SIG-M5 treated with dmso at 0.1 percent for 504 hours (cell line): Measurements from ENCODE around the gene STIM1.
A peak's percentile ranks its signal among the peaks of the same experiment; 100 is the strongest.

Experiments
- DNase-seq: peaks from one replicate; lab custom pipeline; 2025; ENCODE audit not compliant: unreplicated experiment; lab: John Stamatoyannopoulos, UW

STIM1 gene

DNA sequence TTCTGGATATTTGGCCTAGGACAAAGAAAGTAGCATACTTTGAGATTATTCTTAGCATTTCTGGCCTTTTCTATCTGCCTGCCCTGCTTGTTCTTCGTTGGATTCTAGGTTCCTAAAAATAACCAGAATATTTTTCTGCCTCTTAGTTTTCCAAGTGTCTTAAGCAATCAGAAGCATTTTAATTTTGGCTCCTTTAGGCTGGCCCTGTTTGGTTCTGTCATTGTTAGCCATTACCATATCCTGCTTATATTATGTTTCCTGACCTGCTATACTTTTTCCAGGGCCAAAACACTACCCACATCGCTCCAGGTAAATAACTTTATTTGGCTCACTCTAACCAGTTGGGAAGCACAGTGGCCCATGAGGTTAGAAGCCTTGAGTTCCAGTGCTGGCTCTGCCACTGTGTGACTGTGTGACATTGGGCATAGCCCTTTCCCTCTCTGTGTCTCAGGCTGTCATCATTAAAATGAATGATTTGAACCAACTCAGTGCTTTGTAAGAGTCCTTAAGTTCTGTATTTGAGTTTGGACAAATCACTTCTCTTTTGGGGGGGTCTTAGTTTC, 91.1 kb downstream of the STIM1 start:
- DNase-seq: no peak

DNA sequence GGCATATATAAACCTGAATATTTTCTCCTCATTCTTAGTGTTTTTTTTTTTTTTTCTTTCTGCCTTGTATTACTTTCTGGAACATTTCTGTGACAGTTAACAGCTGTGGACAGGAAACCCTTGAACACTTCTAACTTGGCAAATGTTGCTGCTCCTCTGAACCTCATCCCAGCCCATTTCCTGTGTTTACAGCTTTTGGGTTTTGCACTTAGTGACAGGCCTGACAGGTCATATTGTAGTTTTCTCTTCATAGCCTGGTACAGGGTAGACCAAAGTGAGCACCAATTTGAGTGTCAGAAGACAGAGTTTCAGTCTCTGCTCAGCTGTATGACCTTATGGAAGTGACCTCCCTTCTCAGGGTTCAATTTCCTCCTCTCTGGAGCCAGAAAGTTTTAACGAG, 91.6 kb downstream of the STIM1 start:
- DNase-seq: no peak

DNA sequence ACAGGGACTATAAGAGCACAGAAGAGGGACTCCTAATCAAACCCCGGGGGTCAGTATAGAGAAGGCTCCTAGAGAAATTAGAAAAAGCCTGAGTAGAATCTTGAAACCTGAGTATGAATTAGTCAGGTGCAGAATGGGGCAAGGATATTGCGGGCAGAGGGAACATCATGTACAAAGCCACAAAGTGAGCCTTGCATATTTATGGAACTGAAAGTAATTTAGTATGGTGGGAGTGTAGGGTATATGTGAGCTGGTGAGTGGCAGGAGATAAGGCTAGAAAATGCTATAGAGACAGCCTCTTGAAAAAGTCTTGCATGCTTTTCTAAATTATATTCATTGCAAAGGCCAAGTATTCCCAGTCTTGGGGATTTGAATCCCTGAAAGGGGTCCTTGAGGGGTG, 93.7 kb downstream of the STIM1 start:
- DNase-seq: peak; percentile 76

DNA sequence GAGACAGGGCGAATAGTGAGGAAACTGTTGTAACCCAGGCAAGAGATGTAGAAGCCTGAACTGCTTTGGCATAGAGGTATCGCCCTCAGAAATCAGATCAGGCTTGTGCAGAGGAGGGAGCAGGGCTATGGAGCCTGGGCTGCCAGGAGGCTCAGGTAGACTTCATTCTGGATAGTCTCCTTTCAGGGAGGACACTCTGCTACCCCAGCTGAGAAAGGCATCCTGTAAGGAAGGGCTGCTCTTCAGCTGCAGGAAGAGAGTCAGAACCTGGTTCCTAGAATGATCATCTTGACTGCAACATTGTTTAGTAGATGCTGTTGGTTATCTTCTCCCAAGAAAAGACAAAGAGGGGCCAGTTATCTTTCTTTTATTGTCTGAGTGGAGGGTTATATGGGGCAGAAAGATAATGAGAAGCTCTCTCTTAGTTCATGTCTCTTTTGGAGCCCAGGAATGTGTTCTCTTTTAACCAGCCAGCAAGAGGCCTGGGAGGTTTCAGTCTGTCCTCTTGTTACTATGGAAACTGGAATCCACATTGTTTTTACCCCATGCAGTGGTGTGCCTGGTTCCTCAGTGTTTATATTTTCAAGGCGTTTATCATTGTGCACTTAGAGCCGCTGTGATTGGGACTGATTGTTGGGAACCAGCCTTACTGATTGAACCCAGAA, 95.7 kb downstream of the STIM1 start:
- DNase-seq: no peak

DNA sequence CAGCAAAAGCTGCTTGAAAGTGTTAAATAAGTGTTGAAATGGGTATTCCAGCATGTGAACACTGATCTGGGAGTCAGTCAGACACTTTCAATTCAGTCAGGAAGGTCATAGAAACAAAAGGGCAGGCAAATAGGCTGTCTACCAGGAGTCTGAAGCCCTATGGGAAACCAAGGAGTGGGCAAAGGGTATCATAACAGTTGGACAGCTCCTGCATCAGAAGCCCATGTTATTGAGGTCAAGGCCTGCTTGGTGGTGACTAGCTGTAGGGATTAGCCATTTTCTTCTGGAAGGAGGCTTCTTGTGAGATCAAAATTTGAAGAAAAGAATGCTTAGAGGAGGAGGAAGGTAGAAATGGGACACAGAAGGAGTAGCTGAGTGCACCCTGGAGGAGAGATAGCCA, 97.3 kb downstream of the STIM1 start:
- DNase-seq: no peak

DNA sequence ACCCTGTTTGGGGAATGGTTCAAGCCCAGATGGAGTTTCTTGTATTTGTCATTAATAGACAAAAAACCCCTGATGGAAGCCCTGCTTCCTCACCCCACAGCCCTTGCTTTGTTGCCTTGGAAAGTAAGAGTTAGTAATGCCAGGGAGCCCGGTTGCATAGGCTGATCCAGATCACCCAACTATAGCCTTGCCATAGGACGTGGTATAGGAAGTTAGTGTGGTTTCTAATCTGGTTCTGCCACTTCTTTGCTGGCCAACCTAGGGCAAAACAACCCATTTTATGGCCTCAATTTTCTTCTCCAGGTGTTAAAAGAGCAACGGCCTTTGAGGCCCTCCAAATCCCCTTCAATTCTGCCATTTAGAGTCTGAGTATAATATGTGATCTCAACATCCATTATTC, 97.9 kb downstream of the STIM1 start:
- no peak for DNase-seq

DNA sequence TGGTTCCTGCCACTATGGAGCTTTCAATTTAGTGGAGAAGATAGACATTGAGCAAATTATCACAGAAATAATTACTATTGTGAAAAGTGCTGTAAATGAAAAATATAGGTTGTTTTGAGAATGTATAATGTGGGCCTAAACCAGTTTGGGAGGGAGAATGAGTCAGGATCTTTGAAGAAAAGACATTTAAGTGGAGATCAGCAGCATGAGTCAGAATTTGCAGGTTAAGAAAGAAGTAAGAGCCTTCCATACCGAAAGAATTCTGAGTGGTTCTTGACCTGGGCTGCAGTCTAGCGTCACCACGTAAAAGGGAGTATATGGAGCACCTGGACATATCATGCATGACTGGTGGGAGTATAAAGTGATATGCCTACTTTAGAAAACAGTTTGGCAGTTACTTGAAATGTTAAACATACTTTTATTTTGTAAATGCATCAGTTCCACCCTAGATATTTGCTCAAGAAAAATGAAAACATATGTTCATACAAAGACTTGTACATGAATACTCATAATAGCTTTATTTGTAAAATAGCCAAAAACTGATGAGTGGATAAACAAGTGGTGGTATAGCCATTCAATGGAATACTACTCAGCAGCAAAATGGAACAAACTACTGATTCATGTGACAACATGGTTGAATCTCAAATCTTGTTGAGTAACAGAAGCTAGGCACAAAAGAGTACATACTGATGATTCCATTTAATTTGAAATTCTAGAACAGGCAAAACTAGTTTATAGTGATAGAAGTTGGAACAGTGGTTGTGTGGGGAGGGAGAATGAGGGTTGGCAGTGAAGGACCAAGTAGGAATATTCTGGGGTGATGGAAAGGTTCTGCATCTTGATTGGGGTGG, 99.2 kb downstream of the STIM1 start:
- no peak for DNase-seq

DNA sequence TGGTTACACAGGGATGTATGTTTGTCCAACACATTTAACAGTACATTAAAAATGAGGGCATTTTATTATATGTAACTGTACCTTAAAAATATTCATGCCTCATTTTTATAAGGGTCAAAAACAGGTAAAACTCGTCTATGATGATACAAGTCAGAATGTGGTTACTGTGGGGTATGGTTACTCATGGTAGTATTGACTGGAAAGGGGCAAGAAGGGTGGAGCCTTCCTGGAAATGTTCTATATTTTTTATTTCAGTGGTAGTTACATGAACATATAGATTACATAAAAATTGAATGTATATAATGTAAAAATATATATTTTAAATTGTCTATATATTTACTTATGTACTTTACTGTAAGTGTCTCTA, 99.8 kb downstream of the STIM1 start:
- DNase-seq: no peak

DNA sequence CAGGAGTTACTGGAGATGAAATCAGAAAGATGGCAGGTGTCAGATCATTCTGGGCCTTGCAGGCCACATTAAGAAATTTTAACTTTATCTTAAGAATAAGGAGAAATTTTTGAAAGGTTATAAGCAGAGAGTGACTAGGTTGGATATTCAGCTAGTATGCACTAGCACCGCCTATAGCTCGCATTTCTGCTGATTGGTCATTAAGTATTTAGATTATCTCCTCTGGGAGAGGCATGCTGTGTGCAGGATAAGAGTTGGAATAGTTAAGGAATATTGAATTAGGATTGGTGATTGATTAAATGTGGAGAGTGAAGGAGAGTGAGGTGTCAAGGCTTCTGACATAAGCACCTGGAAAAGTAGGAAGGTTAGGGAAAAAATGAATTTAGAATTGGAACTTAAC, 100.6 kb downstream of the STIM1 start:
- DNase-seq: no peak

DNA sequence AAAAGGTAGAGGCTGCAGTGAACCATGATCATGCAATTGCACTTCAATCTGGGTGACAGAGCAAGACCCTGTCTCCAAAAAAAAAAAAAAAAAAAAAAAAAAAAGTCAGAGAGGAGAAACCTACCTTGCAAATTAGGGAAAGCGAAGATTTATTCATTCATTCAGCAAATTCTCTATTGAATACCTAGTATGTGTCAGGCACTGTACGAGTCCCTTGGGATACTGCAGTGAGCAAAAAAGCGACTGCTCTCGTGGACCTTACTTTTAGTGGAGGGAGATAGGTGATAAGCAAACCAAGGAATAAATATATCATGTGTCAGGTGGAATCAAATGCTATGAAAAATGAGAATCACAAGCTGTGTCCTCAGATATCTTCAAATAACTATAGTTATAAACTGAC, 101.3 kb downstream of the STIM1 start:
- no peak for DNase-seq

DNA sequence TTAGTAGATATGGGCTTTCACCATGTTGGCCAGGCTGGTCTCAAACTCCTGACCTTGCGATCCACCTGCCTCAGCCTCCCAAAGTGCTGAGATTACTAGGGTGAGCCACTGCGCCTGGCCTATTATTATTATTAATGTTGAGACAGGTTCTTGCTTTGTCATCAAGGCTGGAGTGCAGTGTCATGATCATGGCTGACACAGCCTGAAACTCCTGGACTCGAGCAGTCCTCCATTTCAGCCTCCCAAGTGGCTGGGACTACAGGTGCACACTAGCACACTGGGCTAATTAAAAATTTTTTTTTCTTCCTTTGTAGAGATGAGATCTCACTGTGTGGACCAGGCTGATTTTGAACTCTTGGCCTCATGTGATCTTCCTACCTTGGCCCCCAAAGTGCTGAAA, 102.0 kb downstream of the STIM1 start:
- no peak for DNase-seq

DNA sequence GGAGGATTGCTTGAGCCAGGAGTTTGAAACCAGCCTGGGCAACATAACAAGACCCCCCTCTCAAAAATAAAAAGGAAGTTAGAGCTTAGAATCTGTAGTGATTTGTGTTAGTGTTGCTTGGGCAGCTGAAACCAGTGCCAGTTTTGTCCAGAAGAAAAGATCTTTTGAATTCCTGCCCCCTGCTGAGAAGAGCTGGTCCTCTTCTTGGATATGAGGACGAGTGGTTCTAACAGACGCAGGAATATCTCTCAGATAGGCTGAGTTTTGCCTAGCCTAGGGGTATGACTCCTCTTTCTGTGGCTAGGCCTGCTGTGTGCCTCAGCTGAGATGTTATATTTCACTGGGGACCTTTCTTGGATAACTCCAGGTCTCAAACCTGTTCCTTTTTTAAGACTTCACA, 102.8 kb downstream of the STIM1 start:
- no peak for DNase-seq

DNA sequence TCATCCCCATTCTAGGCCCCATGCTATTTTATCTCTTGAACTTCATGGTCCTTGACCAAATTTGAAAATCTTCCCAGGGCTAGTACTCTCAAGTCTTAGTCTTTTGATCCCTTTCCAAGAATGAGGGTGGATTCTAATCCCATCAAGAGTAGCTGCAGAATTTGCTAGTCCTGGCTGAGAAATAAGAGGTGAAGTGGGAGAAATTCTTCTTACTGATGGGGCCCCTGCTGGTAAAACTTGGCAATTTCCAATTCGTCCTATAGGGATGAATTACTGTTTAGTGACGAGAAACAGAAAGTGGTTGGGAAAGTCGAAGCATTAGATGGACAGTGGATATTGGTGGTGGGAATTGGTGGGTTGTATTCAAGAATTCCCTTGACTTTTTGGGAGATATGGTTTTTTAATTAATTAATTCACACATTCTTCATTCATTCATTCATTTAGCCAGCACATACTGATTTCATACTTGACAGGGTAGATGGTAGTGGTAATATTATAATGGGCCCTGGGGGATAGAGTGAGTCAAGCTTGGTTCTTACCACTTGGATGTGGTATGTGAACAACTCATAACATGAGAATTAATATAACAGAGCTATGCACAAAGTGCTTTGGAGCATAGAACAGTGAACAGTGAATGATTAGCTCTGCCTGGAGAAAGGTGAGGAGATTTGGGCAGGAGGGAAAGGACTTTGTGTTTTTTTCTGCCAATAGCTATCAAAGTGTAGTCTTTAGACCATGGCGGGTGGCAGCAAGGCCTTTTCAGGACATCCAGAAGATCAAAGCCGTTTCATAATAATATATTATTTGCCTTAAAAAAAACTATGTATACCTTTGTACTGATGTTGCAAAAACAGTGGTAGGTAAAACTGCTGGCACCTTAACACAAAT, 103.8 kb downstream of the STIM1 start:
- no peak for DNase-seq

DNA sequence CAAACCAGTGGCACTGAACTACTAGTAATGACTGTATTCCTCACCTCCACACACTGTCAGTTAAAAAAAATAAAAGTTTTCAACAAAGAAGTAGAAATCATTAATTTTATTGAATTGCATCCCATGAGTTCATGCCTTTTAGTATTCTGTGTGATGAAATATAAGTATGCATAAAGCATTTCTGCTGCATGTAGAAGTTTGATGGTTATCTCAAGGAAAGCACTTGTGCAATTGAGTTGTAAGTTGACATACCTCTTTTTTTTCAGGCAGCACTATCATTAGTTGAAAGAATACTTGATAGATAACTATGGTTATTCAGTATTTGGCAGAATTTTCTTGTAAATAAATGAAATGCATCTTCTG, 104.4 kb downstream of the STIM1 start:
- no peak for DNase-seq

DNA sequence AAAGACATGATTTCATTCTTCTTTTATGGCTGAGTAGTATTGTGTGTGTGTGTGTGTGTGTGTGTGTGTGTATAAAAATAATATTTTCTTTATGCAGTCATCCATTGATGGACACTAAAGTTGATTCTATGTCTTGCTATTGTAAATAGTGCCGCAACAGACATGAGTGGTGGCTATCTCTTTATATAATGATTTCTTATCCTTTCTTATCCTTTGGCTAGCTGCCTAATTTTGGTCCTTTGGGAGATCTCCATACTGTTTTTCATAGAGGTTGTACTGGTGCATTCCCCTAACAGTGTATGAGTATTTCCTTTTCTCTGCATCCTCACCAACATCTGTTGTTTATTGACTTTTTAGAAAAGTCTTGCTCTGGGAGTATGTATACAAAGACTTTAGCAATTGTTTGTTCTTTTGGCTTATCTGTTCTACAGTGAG, 107.0 kb downstream of the STIM1 start:
- DNase-seq: no peak

DNA sequence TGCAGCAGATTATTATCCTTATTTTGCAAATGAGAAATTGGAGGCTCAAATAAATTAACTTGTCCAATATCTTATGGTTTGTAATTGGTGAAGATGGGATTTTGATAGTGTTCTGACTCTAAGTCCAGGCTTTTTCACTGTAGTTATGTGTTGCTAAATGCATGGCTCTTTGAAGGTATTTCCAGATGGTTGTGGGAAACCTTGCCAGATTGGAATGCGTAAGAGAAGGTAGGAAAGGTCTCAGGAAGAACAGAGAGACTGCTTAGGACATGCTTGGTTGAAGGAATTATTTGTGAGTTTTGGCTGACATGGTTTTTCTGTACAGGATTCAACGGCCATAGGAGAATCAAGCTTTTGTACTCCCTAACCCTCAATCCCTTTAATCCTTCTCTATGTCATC, 108.6 kb downstream of the STIM1 start:
- no peak for DNase-seq

DNA sequence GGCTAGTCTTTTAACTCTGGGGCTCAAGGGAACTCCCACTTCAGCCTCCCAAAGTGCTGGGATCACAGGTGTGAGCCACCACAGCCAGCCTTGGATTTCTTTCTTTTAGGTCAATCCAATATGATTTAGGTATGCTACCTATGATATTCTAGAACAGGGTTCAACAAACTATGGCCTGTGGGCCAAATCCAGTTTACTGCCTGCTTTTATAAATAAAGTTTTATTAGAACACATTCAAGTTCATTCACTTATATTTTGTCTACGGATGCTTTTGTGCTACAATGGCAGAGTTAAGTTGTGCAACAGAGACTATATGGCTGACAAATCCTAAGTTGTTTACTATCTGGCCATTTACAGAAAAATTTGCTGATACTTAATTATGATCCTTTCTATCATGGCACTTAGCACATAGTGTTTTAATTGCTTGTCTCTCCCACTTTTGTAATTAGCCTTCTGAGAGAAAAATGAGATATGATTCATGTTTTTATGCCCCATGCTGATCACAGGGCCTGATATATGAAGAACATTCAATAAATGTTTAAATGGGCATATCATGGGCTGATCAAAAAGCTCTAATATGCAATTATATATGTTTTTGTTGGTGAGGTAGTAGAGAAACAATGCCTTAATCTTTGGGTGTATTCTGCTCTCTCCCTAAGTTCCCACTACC, 109.6 kb downstream of the STIM1 start:
- no peak for DNase-seq

DNA sequence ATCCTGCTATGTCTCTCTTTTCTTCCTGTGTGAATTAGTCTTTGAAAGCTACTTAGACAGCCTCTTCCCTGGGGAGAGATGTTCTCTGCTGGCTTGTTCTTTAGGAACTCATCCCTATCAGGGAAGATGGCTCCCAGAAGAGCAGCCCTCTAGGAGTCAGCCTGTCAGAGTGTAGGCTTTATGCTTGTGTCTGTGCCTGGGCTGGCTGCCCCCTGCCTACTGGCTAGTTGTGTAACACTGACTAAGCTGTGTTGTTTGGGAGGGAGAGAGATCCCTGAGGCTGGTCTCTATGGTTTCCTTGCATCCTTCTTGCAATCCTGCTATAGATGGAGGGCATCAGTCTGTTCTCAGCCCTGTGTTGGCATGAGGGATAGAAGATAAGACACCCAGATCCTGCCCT, 112.2 kb downstream of the STIM1 start:
- no peak for DNase-seq

DNA sequence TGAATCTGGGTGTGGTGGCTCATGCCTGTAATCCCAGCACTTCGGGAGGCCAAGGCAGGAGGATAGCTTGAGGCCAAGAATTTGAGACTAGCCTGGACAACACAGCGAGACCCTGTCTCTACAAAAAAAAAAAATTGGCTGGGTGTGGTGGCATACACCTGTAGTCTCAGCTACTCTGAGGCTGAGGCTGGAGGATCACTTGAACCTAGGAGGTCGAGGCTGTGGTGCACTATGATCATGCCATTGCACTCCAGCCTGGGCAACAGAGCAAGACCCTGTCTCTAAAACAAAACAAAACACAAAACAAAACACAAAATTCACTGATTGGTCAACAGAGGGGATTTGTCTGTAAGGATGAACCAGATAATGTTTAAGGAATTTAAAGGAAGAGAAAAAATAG, 113.7 kb downstream of the STIM1 start:
- no peak for DNase-seq

DNA sequence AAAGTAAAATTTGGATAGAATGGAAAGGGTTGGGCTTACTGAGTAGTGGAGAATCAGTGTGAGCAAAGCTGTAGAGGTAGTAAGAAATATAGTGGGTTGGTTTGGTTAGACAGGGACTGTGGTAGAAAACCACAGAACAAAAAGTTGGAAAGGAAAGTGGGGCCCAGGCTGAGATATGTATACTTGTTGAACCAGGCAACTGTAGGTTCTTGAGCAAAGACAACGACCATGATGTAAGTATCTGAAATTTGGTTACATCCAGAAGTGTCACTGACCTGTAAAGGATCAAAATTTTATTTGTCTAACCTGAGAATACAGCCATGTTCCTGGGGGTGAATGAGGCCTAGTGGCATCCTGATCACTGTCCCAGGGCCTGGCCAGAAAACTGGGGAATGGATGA, 114.1 kb downstream of the STIM1 start:
- no peak for DNase-seq

DNA sequence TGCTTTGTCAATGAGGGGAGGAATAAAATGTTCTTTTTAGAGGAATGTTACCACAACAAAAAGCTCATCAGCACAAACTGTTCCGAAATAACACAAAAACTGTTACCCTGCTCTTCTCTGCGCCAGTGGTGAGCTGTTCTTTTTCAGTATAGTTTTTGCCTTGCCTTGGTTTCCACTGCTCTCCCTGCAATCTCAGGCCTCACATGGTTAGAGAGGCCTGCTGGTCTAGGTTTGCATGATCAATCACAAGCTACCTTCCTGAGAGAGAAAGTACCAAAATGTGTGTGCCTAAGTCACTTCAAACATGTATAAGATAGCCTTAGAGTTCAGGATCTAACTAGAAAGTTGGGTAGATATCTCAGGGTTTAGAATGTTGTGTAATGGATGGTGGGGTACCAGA, 114.6 kb downstream of the STIM1 start:
- no peak for DNase-seq
